Raji (cell line): ENCODE measurements around the gene MAEA.

Source experiments
- POLR2A ChIP-seq: IDR thresholded peaks from 2 replicates; pipeline ENCODE4 v1.6.1; 2011; ENCODE audit warnings: low read depth, low read length, control low read depth; ENCODE audit not compliant: insufficient read depth

MAEA gene

GRCh38 chr4:1376391-1376840 lies 86.7 kb downstream of the MAEA start:
- no peak for TF ChIP-seq POLR2A

GRCh38 chr4:1376841-1377605 lies 87.3 kb downstream of the MAEA start:
- no peak for TF ChIP-seq POLR2A

GRCh38 chr4:1377606-1378261 lies 88.0 kb downstream of the MAEA start:
- no peak for TF ChIP-seq POLR2A

GRCh38 chr4:1378559-1379231 lies 89.0 kb downstream of the MAEA start:
- TF ChIP-seq POLR2A, result no peak

GRCh38 chr4:1379351-1379781 lies 89.7 kb downstream of the MAEA start:
- TF ChIP-seq POLR2A, result no peak

- no peak for TF ChIP-seq POLR2A
These were observed 90.2 kb downstream of the MAEA start for GRCh38 chr4:1379801-1380331.

GRCh38 chr4:1380368-1381151 lies 90.9 kb downstream of the MAEA start:
- TF ChIP-seq POLR2A, result no peak

GRCh38 chr4:1381181-1381621 lies 91.5 kb downstream of the MAEA start:
- TF ChIP-seq POLR2A, result no peak

GRCh38 chr4:1381944-1382541 lies 92.4 kb downstream of the MAEA start:
- no peak for TF ChIP-seq POLR2A

GRCh38 chr4:1382776-1383727 lies 93.4 kb downstream of the MAEA start:
- TF ChIP-seq POLR2A, result no peak

GRCh38 chr4:1383728-1384591 lies 94.3 kb downstream of the MAEA start:
- no peak for TF ChIP-seq POLR2A

- no peak for TF ChIP-seq POLR2A
These were observed 95.1 kb downstream of the MAEA start for GRCh38 chr4:1384675-1385372.
